AG08396 (cell line): ENCODE data around the gene GGCX.
"Not testable (repeated sequence)": the region's sequence is repeated elsewhere in the genome, so short reads cannot be mapped to it uniquely, and the experiment has no call there.

ENCODE experiments used
- DNase-seq: peaks from one replicate; pipeline ENCODE4 v3.0.0; 2012; ENCODE audit warnings: low spot score, mixed read lengths

The GGCX gene

GRCh38 chr2:85594715-85595300, 33.5 kb upstream of the GGCX start:
- DNase-seq = no peak

- DNase-seq = no peak
These were observed 31.7 kb upstream of the GGCX start for GRCh38 chr2:85593023-85593422.

GRCh38 chr2:85592299-85592698, 31.0 kb upstream of the GGCX start:
- not testable (repeated sequence) for DNase-seq

- no peak for DNase-seq
These were observed 30.3 kb upstream of the GGCX start for GRCh38 chr2:85591563-85591962.

- no peak for DNase-seq
These were observed 29.7 kb upstream of the GGCX start for GRCh38 chr2:85590950-85591349.

- peak; percentile 69 for DNase-seq
These were observed 28.9 kb upstream of the GGCX start for GRCh38 chr2:85589982-85590791.

- DNase-seq = no peak
These were observed 27.9 kb upstream of the GGCX start for GRCh38 chr2:85589181-85589580.

GRCh38 chr2:85588645-85589044, 27.4 kb upstream of the GGCX start:
- no peak for DNase-seq

- no peak for DNase-seq
These were observed 26.9 kb upstream of the GGCX start for GRCh38 chr2:85588236-85588635.

GRCh38 chr2:85585781-85586105, 24.4 kb upstream of the GGCX start:
- peak; percentile 72 for DNase-seq

GRCh38 chr2:85584857-85585780, 23.8 kb upstream of the GGCX start:
- peak; percentile 79 for DNase-seq

- DNase-seq = peak; percentile 75
These were observed 23.1 kb upstream of the GGCX start, which contains the start of gene VAMP5 for GRCh38 chr2:85584354-85584856. Gene VAMP5 (plus strand): TSS chr2:85584431. CDS start chr2:85584491, 60 bp downstream.

GRCh38 chr2:85583667-85584353, 22.5 kb upstream of the GGCX start:
- no peak for DNase-seq

GRCh38 chr2:85582492-85582891, 21.2 kb upstream of the GGCX start:
- DNase-seq = no peak

- no peak for DNase-seq
These were observed 18.9 kb upstream of the GGCX start for GRCh38 chr2:85580206-85580605.

- DNase-seq = peak; percentile 38
These were observed 18.1 kb upstream of the GGCX start for GRCh38 chr2:85579266-85579935.

- DNase-seq = no peak
These were observed 17.2 kb upstream of the GGCX start for GRCh38 chr2:85578243-85579180.

- peak; percentile 29 for DNase-seq
These were observed 16.3 kb upstream of the GGCX start, which contains the start of gene VAMP8 for GRCh38 chr2:85577386-85578242. Gene VAMP8 (plus strand): TSS chr2:85577586. CDS start chr2:85577647, 61 bp downstream.

- DNase-seq = no peak
These were observed 15.7 kb upstream of the GGCX start for GRCh38 chr2:85577063-85577385.
